ENCODE results near the gene CYCS.

DNA sequence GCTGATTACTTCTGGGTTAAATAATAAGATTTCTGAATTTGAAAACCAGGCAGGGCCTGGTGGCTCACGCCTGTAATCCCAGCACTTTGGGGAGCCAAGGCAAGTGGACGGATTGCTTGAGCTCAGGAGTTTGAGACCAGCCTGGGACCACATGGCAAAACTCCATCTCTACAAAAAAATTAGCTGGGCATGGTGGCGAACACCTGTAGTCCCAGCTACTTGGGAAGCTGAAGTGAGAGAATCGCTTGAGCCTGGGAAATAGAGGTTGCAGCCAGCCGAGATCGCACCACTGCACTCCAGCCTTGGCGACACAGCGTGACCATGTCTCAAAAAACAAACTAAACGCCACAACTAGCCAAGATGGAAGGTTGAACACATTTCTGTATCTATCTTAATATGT lies 3.5 kb downstream of the CYCS start:
- TF ChIP-seq CTCF (conservative IDR thresholded peaks at IDR 0.05): no peak
- no peak for TF ChIP-seq EZH2 (IDR thresholded peaks at IDR 0.05; ENCODE audit: low read depth)

Data from PC-9 (cell line).